Measurements from ENCODE around the gene ABHD3.

ABHD3 gene

DNA sequence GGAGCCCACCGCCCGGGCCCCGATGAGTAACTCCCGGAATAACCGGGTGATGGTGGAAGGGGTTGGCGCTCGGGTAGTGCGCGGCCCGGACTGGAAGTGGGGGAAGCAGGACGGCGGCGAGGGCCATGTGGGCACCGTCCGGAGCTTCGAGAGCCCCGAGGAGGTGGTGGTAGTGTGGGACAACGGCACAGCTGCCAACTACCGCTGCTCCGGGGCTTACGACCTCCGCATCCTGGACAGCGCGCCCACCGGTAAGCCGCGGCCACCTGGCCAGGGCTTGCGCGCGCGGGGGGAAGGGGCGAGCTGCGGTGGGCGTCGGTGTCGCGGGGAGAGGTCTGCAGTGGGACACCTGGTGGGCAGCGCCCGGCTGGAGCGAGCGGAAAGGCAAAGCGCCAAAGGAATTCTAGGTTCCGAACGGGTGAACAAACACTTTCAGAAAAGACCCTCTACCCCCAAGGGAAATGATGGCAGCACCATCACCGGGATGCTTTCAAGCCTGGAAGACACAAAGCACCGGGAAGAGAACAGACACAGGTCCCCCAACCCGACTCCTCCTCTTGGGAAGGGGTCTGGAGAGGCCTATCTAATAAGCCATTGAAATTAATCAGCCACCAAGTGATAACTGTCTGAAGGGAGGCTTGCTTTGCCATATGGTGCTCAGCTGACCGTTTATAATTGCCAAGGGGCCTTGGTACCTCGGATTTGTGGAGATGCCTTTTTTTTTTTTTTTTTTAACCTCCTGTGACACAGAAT is 37.2 kb upstream of the ABHD3 start:
- H3K9me2 ChIP-seq (replicated peaks; ENCODE audit: low read depth, low read length), result no peaks in the 10 kb centered on the region
- no peak overlapping the region for H2AFZ ChIP-seq (ENCODE audit: low read length)

DNA sequence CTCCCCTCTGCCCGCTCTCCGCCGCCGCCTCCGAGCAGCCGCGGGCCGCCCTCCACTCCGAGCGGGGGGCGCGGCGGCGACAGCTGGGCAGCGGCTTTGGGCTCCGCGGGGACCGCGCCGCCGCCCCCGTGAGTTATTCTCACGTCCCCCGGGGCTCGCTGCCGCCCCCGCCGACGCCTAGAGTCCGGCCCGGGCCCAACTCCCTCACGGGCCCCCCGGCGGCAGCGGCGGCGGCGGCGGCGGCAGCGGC is 36.7 kb upstream of the ABHD3 start:
- H3K4me3 ChIP-seq (ENCODE audit: low read length, poor library complexity, severe bottlenecking), result peak overlapping the region; percentile 84
- peaks cover 51% of the 10 kb centered on the region for H3K79me2 ChIP-seq (ENCODE audit: insufficient read depth, low read length)
- H3F3A ChIP-seq (ENCODE audit: low read depth), result no peaks in the 10 kb centered on the region; the same call in 1 of the 2 replicates
- no peaks in the 10 kb centered on the region for H3K9me2 ChIP-seq (replicated peaks; ENCODE audit: low read depth, low read length)
- peaks cover 50% of the 10 kb centered on the region for H4K20me1 ChIP-seq (ENCODE audit: insufficient read depth, low read length, poor library complexity, severe bottlenecking)
- no peak for TF ChIP-seq EZH2phosphoT487 (IDR thresholded peaks at IDR 0.05; ENCODE audit: borderline replicate concordance)
- H2AFZ ChIP-seq (ENCODE audit: low read length), result no peak overlapping the region; the same call in 1 of the 2 replicates
- peak overlapping the region; percentile 93 for H3K9ac ChIP-seq (ENCODE audit: low read depth, low read length, poor library complexity, severe bottlenecking)
- H3K9me3 ChIP-seq (ENCODE audit: insufficient read depth, low read depth, low read length), result no peaks in the 10 kb centered on the region
- peak overlapping the region; percentile 90 for H3K4me2 ChIP-seq (ENCODE audit: low read depth, low read length, poor library complexity, severe bottlenecking)
- no peaks in the 10 kb centered on the region for H3K36me3 ChIP-seq (ENCODE audit: insufficient read depth, low read length)
- peaks cover 44% of the 10 kb centered on the region for H3K4me1 ChIP-seq (ENCODE audit: insufficient read depth, low read length, poor library complexity, severe bottlenecking)
- H3K27me3 ChIP-seq (ENCODE audit: insufficient read depth, low read length, poor library complexity, severe bottlenecking), result no peaks in the 10 kb centered on the region

More for the DNA sequence above, 37.2 kb upstream of the ABHD3 start:
- Histone ChIP-seq H3K4me3 (ENCODE audit: low read length, poor library complexity, severe bottlenecking) (peak overlapping the region; percentile 84), H3F3A (ENCODE audit: low read depth) (no peaks in the 10 kb centered on the region; the same call in 1 of the 2 replicates), H3K9ac (ENCODE audit: low read depth, low read length, poor library complexity, severe bottlenecking) (peak overlapping the region; percentile 93), H3K9me3 (ENCODE audit: insufficient read depth, low read depth, low read length) (no peaks in the 10 kb centered on the region), H4K20me1 (ENCODE audit: insufficient read depth, low read length, poor library complexity, severe bottlenecking) (peaks cover 55% of the 10 kb centered on the region), H3K79me2 (ENCODE audit: insufficient read depth, low read length) (peaks cover 56% of the 10 kb centered on the region), H3K27me3 (ENCODE audit: insufficient read depth, low read length, poor library complexity, severe bottlenecking) (no peaks in the 10 kb centered on the region), H3K4me1 (ENCODE audit: insufficient read depth, low read length, poor library complexity, severe bottlenecking) (peaks cover 49% of the 10 kb centered on the region), H3K4me2 (ENCODE audit: low read depth, low read length, poor library complexity, severe bottlenecking) (peak overlapping the region; percentile 90), H3K36me3 (ENCODE audit: insufficient read depth, low read length) (no peaks in the 10 kb centered on the region)
- TF ChIP-seq CTCF (conservative IDR thresholded peaks at IDR 0.05; ENCODE audit: low read length), result no peak

DNA sequence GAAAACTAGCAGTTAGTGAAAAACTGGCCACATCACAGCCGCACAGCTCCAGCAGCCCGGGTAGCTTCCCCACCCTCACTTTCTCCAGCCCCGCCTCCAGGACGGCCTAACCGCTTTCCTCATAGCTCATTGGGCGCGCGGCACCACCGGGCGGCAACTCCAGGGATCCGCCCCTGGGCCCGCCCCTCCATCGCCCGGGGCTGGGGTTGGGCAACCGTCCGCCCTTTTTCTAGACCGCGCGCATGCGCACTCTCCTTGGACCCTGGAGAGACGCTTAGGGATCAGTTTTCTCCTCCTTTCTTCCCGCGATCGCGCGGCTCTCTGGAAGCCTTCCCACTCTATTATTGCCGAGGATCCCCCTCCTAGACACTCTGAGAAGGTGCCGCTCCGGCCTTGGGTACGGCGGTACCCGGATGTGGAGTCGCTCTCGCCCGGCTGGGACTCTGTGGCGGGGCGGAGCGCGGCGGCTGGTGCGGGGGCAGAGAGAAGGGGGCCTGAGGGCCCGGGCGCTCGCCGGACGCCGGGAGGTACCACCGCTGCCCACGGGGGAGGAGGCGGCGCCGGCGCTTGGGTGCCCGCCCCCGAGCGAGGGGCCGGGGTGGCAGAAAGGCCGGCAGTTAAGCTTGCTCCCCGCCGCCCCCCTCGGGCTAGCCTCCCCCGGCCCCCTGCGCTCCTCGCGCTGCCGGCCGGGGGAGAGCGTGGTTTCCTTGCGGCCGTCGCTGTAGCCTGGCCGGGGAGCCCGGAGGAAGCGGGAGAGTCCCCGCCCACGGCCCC is 36.2 kb upstream of the ABHD3 start, which contains the start of gene MIB1:
Gene MIB1 (plus strand): TSS at position 255 of the 774 bp plus-strand sequence. CDS start 792 bp downstream, outside the sequence.
- Histone ChIP-seq H3K9me3 (ENCODE audit: insufficient read depth, low read depth, low read length) (no peaks in the 10 kb centered on the region), H3K27me3 (ENCODE audit: insufficient read depth, low read length, poor library complexity, severe bottlenecking) (no peaks in the 10 kb centered on the region), H4K20me1 (ENCODE audit: insufficient read depth, low read length, poor library complexity, severe bottlenecking) (peaks cover 44% of the 10 kb centered on the region), H3K4me1 (ENCODE audit: insufficient read depth, low read length, poor library complexity, severe bottlenecking) (peaks cover 39% of the 10 kb centered on the region), H3F3A (ENCODE audit: low read depth) (no peaks in the 10 kb centered on the region; the same call in 1 of the 2 replicates), H3K4me3 (ENCODE audit: low read length, poor library complexity, severe bottlenecking) (peak within 1 kb of the TSS; percentile 84), H3K36me3 (ENCODE audit: insufficient read depth, low read length) (no peaks in the 10 kb centered on the region), H3K4me2 (ENCODE audit: low read depth, low read length, poor library complexity, severe bottlenecking) (peak within 1 kb of the TSS; percentile 90), H2AFZ (ENCODE audit: low read length) (peak within 1 kb of the TSS; percentile 94), H3K9ac (ENCODE audit: low read depth, low read length, poor library complexity, severe bottlenecking) (peak within 1 kb of the TSS; percentile 93), H3K9me2 (replicated peaks; ENCODE audit: low read depth, low read length) (no peaks in the 10 kb centered on the region), H3K79me2 (ENCODE audit: insufficient read depth, low read length) (peaks cover 46% of the 10 kb centered on the region)
- TF ChIP-seq CTCF (conservative IDR thresholded peaks at IDR 0.05; ENCODE audit: low read length) (no peak), EZH2phosphoT487 (IDR thresholded peaks at IDR 0.05; ENCODE audit: borderline replicate concordance) (no peak)
